LoVo (cell line): Measurements from ENCODE around the gene FAM50B.

ENCODE experiments used
- DNase-seq: peaks from one replicate; pipeline ENCODE4 v3.0.0-alpha.2; 2016; ENCODE audit warnings: low spot score

The FAM50B gene

DNA sequence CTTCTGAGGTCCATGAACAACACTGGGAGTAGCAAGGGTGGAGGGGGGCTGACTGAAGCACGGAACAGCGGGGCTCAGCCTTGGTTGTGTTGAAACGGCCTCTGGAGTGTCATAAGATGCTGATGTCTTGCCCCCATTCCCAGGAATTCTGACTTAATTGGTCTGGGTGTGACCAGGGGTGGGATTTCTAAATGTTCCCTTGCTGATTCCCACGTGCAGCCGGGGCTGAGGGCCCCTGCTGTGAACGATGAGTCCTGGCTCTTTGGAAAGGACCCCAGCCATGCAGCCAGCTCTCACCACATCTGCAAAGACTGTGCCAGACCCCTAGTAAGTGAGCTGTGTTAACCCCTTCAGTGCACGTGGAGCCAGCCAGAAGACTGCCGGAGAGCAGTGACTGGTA is 28.6 kb upstream of the FAM50B start:
- no peak for DNase-seq

DNA sequence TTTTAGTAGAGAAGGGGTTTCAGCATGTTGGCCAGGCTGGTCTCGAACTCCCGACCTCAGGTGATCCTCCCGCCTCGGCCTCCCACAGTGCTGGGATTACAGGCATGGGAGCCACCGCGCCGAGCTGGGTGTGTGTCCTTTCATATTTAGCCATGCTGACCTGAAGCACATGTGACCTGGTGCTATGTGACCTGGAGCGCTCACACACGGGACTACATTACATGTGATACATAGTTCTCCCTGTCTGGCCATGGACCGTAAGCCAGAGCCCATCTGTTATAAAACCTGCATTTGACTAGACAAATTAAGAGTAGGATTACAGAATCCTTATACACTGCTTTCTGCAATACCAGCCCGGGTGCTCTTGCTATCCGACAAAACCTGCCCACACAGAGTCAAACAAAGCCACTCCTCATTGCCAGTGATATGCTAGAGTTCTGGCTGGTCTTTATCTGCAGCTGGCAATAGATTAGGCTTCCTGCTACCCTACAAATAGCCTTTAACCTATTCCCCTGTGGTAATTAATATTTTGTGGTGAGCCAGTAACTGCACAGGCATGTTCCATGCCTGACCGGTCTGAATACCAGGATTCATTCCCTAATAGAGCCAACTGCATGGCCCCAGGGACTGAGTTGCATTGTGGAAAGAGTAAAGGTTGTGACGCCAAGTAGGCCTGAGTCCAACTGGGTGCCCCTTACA is 26.3 kb upstream of the FAM50B start:
- DNase-seq: no peak

DNA sequence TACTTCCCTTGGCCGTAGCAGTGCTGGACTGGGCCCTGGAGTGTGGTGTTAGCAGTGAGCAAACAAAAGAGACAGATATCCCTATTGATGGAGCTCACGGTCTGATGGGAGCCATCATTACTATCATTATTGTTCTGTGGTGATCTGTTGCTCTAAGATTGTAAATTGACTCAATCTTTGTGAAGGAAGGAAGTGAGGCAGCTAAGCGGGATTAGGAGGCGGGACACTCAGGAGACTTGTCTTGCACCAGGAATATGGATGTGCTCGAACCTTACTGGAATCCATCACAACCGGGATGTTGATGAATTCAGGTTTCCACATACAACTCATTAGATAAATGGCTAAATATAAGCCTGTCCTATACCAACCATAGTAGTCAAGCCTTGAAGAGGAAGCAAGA is 25.5 kb upstream of the FAM50B start:
- DNase-seq: no peak

DNA sequence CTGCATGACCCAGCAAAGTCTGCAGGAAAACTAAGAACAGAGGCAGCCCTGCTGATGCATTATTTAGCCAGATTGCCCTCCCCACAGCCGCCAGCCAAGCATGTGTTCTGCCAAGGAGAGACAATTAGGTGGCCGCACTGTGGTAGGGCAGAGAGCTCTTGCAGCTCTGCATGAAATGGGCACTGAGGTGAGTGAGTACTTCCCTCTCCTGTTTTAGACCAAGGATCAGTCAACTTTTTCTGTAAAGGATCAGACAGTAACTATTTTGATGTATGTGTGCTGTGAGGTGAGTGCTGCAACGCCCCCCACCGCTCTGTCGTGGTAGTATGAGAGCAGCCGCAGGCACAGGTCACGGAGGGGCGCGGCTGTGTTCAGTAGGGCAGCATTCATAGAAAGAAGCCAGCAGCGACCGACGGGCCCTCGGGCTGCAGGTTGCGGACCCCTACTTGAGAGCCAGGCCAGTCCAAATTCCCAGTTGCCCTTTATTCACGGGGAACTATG is 23.8 kb upstream of the FAM50B start:
- DNase-seq: no peak

DNA sequence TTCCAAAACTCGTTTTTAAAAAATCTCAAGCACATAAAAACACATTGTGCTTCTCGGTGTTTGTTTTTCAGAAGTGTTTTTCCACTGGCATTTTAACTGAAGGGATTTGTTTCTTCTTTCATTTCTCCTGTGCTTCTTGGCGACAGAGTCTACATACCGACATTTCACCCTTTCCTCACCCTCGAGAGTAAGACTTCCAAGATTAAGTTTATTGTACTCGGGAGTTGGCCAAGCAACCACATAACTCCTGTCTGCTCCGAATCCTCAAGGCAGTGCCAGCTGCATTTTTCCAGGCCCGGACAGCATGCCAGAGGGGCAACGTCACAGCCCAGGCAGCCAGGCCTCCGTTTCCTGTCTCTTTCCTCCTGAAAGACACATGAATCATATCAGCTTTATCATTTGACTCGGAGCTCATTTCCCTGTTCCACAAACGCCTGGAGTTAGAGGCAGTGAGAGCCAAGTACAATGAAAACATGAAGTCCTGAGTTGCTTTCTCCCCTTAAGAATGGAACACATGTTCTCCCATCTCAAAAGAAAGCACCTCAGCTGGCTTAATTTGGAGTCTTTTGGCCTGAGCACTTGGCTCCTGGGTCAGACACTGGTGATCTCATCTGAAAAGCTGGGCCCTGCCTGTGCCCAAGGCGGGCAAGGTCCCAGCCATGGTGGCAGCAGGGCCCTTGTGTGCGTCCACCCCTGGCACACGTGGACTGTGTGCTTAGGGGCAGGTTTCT is 23.2 kb upstream of the FAM50B start:
- DNase-seq: peak; percentile 82

DNA sequence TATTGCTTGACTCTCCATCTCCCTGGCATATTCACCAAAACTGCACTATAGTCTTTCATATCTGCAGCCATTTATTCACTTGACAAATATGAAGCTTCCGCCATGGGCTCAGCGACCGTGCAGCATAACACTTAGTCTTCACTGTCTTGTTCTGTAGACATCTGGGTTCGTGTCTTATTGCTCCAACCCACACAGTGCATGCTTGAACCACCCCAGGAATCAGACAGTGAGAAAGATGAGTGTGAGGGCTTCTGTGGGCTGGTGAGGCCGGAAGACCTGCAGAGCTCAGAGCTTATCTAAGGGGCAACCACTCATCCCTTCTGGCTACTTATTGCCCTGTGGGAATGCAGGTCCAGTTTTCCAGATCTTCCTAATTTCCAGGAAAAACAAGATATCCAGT is 19.9 kb upstream of the FAM50B start:
- no peak for DNase-seq

DNA sequence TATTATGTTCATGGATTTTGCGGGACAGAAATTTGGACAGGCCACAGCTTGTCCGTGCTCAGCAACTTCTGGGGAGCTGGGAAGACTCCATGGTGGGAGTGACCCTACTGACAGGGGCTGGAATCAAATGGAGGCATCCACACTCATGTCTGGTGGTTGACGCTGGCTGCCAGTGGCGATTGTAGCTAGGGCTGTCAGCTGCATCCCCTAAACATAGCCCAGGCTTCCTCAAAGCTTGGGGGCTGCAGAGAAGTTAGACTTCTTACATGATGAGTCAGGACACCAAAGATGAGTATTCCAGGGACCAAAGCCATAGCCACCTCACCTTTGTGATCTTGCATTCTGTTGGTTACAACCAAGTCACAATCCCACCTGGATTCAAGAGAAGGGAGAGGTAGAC is 18.4 kb upstream of the FAM50B start:
- no peak for DNase-seq

DNA sequence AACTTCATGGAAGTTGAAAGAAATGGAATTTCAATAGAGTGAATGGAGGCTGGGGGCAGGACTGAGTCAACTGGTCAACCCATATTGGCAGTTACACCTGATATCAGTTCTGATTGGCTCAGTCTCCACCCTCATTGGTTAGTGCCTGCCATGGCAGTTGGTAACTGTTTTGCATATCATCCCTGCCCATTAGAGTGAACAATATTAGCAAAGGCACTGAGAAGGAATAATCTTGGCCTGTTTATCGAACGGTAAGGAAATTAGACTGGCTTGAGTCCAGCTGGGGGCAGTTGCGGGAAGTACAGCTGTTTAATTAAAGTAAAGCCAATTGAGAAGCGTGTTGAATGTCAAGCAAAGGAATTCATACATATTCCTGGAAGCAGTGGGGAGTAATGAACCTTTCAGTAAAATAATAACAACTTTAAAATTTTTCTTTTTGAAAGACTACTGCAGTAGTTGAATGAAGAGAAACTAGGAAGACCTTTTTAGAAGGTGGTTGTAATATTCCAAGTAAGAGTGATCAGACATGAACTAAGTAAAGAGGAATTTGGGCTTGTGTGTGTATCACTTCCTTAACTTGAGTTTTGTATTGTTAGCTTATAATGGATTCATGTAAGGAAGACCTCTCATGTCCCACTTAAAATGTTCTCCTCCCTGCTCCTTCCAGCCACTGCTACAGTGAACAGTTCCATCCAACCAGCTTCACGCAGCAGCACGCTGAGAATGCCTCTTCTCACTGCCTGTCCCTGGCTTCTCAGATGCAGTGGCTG is 17.2 kb upstream of the FAM50B start:
- no peak for DNase-seq

DNA sequence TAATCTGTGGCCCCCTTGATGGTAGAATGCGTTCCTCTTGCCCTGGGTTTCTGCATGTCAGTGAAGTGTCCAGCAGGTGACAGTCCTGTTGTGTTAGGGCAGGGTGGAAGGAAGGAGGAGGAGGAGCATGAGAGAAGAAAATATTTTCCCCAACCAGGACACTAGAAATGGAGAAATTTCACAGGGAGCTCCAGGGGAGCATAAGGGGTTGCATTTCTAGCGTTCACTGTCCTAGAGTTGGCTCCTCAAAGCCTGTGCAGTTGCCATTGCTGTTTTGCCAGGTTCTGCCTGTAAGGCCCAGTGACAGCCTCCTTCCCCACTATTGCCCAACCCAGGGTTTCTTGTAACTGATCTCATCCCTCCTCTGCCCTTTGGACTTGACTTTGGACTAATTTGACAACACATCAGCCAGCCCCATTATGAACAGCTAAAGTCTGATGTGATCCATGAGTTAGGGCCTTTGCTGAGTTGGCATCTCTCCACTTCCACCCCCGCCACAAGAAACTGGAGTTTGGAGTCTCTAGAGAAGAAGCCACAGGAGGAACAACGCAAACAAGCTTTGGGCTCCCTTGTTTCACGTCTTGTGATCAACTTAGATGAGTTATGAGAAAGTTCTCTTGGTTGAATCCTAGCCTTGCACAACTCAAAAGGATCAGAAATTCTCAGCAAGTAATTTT is 14.0 kb upstream of the FAM50B start:
- peak; percentile 47 for DNase-seq

DNA sequence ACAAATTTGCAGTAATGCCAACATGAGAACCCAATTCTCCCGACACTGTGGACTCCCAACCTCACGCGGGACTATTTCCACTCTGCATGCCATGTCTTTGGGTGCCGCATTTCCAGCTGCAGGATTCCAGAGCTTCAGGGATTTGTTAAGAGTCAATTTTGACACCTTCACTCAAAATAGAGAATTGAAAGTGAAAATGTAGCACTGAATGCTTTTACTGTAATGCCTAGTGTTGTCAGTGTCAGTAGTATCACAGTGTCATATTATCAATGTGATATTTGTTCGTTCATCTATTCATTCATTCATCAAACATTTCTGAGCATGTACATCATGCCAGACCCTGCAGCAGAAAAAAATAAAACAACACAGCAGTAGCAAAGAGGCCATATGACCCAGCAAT is 13.4 kb upstream of the FAM50B start:
- no peak for DNase-seq

DNA sequence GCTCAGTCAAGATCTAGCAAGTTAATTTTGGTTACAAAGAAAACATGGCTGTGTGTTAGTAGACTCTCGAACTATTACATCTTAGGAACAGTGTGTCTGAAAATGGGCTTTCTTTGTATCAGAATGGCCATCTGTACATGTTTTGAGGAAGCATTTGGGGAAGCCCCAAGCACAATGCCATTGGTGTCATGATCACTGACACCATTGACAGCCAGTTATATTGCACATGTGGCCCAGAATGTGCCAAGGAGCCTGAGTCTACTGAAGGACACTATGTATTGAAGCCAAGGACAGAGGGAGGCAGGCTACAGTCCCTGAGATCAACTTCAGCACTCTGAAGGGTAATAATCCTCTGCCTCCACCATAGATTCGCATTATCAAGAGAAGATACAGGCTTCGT is 12.6 kb upstream of the FAM50B start:
- no peak for DNase-seq

DNA sequence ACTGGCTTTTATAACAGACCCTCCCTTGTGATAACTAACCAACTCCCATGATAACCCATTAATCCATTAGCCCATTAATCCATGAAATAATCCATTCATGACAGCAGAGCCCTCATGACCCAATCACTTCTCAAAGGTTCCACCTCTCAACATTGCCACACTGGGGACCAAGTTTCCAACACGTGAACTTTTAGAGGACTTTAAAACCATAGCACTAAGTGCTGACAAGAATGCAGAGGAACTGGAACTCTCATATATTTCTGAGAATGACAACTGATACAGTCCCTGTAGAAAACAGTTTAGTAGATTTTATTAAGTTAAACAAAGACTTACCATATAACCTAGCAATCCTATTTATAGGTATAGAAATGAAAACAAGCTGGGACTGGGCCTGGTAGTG is 11.4 kb upstream of the FAM50B start:
- no peak for DNase-seq

DNA sequence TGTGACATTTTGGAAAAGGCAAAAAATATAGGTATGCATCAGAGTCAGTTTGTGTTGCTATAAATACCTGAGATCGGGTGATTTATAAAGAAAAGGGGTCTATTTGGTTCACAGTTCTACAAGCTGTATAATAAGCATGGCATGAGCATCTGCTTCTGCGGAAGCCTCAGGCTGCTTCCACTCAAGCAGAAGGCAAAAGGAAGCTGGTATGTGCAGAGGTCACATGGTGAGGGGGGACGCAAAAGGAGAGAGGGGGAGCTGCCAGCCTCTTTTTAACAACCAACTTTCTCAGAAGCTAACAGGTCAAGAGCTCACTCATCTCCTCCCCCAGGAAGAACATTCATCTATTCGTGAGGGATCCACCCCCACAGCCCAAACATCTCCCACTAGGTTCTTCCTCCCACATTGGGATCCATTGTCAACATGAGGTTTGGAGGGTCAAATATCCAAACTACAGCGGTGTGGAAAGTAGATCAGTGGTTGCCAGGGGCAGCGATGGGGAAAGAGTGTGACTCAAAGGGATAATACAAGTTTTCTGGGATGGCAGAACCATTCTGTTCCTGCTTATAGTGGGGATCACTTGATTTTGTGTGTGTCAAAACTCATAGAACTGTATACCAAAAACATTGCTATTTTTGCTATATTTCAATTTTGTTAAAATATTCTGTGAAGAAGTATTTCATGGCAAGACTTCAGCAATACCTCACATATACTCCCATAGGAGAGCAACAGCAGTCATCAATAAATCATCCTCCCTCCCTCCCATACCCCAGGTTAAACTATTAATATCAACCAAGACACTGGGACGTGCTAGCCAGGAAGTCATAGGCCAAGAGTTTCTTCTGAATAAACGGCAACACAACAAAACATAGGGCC is 9.9 kb upstream of the FAM50B start:
- no peak for DNase-seq

DNA sequence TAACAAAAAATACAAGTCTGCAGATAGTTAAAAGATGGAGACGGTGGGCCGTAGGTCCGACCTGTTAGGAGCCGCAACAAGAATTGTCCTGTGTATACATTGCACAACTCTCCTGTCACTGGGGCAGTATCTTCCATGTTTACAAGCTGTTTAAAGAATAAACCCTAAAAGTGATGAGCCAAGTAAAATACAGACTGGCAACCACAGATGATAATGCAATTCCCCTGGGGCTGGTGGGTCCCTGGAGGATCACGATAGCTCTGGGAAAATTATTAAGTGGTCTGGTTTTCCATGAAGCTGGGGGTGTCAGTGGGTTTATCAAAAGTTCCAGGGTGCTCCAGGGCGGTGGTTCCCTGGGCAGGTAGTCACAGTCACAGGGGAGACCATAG is 8.1 kb upstream of the FAM50B start:
- no peak for DNase-seq

DNA sequence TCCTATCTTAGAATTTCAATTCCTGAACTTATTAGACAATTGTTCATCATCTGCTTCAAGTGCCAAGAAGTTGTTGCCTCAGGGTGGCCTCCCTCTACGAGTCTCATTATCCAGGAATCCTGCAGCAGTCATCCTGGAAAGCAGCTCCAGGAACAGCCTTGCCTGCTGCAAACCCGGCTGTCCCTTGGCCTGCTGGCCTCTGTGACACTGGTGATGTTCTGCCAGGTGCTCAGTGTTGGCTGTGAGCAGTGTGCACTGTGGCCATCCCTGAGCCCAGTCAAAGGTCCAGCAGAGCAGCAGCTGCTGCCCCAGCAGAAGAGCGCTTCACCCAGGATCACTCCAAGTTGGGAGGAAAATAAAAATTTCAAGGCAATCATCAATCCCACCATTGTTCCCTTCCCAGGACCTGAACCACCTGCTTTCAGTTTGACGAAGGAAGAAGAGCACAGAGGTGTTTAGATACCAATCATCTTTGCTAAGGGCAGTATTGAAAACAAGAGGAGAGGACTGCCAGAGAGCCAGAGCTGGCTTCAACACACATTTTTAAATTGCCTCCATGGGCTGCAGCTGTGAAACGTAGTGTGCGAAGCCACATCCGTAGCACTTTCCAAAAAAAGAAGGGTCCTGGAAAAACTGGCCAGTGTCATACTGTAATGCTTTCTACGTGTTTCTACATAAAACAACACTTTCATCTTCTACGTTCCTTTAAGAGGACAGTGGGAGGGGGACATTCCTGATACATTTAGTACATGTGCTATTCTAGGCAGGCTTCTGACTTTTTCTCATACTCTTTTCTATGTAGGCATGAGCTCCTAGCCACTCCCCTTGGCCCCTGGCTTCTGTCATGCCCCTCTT is 7.2 kb upstream of the FAM50B start:
- DNase-seq: no peak

DNA sequence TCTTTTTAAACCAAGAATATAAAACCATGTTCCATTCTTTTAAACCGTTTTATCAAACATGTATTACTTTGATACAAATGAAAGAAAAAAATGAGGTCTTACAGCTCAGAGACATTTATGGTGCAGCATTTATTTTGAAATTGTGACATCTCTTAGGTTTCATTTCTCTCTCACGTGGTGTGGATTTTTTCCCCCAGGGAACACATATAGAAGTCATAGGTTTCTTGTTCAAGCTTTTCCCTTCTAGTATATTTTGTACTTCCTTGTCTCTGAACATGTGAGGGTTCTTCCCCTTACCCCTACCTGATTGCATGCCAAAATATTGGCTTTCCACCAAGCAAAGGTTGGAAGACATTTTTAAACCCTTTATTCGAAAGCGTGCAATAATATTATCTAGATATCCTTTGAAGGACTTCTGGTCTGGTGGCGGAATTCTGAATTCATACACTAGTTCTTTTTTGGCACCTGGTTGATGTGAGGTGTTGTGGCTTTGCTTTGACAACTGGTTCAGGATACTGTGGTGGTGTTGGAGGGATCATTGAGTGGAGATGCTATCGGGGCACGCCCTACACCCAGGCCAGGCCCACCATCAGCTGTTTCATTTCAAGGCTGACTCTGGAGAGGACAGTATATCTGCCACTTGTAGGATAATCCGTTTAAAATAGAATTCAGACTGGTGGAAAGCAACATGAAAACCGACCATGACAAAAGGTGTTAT is 5.6 kb upstream of the FAM50B start:
- DNase-seq: no peak

DNA sequence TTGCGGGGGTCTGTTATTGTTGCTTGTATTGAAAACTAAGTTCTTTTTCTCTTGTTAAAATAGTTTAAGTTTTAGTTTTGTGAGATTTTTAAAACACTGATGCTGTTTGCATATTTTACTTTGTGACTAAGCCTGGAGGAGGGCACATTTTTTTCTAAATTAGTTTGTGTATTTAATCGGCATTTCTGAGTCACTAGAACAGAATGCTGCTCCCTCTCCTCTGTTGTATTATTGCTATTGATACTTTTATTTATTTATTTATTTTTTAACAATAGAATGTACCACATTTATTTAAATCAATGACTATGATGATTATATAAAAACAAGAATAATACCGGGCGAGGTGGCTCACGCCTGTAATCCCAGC is 5.1 kb upstream of the FAM50B start:
- no peak for DNase-seq

DNA sequence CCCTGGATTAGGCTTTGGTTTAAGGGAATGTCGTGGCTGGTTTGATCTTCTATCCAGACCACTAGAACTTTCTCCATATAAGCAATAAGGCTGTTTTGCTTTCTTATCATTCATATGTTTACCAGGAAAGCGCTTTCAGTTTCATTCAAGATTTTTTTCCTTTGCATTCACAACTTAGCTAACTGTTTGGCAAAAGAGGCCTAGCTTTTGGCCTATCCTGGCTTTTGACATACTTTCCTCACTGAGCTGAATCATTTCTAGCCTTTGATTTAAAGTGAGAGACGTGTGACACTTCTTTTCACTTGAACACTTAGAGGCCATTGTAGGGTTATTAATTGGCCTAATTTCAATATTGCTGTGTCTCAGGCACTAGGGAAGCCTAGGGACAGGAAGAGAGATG is 1.7 kb upstream of the FAM50B start:
- no peak for DNase-seq

DNA sequence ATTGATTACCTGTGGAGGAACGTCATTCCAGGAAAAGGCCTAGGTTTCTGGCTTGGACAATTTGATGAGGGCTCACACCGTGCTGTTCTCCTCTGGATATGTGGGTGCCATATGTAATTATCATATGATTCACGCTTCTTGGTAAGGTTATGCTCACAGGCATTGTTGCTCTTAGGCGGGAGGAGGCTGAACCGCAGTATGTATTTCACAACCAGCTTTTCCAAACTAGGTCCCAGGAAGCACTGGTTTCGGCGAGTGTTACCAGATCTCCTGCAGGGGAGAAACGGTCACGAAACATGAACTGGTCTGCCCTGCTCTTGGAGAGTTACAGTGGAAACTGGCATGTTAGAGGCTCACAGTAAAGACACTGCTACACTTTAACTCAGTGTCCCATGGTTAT is 793 bp upstream of the FAM50B start:
- DNase-seq: no peak
